Stimulated activated CD4-positive, alpha-beta T cell treated with anti-CD3 and anti-CD28 coated beads, Interleukin-15, amount 100 ng/mL, for 1 hour (primary cell): ENCODE measurements around the gene PLSCR1.
"Not testable (repeated sequence)": the region's sequence is repeated elsewhere in the genome, so short reads cannot be mapped to it uniquely, and the experiment has no call there.

Experiments used
- DNase-seq, 2 donors: peaks; one replicate each; pipeline ENCODE4 v3.0.0-alpha.2; 2020; ENCODE audit warnings: low read depth in 1 of 2, low spot score in 1 of 2

PLSCR1 gene

DNA sequence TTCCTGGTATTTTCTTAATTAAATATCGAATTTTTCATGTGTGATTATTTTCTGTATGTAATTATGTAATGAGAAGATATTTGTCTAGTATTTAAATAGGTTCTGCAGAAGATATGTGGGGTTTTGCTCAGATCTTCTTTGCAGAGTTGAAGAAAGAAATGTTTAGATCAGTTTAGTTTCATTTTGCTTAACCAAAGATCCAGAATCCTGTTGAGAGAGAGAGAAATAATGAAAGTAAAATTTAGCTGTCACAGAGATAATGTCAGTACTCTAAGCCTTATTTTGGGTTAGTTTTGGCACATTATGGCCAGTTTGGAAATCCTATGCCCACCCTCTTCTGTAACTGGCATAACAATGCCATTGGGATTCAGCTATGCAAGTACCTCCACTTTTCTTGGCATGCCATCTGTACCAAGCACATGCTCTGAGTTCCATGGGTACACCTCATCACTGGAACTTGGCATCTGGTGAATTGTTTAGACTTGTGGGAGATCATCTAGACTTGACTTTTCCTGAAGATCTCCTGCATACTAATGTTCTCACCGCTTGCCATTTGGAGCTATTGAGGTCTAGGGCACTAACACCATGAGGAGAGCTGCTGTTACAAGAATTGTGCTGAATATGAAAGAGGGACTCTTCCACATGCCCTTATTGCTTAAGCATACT is 30.9 kb downstream of the PLSCR1 start:
- no peak for DNase-seq

DNA sequence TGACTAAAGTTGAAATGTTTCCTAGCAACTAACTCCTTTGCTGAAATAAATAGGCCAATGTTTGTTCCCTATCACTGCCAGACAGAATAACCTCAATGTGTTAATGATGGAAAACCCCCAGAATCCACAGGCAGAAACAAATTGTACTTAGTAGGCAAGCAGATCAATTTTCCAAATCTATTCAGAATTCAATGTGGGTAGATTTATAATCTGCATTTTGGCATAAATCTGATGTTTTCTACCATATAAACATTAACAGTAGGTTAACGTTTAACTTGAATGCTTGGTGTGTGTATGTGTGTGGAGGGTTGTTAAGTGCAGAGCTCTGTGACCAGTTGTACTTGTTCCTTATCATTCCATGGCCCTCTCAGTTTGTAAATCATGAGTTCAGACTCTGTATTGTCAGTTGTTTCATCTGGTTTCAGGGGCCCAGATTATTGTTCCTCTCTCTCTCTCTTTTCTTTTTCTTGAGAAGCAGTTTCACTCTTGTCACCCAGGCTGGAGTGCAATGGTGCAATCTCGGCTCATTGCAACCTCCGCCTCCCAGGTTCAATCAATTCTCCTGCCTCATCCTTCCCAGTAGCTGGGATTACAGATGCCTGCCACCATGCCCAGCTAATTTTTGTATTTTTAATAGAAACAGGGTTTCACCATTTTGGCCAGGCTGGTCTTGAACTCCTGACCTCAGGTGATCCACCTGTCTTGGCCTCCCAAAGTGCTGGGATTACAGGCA is 32.8 kb downstream of the PLSCR1 start:
- DNase-seq: no peak

DNA sequence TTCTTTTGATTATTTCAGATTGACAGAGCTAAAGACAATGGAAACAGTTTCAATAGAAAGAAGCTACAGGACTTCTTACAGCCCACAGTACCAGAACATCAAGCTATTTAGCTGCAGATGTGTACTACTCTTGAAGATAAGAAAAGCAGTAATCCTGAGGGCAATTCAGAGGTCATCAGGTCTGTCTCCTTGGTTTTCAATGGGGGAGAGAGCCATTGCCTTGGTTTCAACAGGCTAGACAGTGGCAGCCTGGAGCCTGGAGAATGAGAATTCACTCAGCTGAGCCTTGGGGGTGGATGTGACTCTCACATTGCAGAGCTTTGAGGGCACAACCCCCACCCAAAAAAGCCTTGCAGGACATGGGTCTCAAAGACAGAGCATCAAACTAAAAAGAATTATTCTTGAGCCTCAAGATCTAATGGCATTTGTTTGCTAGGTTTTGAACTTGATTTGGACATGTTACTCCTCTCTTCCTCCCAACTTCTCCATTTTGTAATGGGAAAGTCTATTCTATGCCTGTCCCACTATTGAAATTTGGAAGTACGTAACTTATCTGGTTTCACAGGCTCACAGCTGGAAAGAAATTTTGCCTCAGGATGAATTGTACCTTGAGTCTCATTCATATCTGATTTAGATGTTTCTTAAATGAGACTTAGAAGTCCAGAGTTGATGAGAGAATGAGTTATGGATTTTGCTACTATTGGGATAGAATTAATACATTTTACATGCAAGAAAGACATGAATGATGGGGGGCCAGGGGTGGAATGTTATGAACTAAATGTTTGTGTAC is 36.9 kb downstream of the PLSCR1 start:
- DNase-seq: no peak

DNA sequence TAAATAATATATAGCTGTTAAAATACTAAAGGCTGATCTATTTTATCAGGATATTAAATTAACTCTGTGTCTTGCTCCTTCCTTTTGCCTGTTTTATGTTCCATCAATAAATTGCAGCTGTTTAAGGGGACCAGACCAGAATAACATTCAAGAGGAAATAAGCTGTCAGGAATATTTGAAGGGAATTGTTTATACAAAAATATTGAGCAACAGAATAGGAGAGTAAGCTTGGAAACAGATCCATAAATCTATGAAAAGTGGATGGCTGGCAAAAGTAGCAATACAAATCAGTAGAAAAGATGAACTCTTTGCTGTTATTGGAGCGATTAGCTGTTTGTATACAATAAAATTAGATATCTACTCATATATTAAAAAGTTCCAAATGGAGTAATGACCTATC is 38.9 kb downstream of the PLSCR1 start:
- no peak for DNase-seq

DNA sequence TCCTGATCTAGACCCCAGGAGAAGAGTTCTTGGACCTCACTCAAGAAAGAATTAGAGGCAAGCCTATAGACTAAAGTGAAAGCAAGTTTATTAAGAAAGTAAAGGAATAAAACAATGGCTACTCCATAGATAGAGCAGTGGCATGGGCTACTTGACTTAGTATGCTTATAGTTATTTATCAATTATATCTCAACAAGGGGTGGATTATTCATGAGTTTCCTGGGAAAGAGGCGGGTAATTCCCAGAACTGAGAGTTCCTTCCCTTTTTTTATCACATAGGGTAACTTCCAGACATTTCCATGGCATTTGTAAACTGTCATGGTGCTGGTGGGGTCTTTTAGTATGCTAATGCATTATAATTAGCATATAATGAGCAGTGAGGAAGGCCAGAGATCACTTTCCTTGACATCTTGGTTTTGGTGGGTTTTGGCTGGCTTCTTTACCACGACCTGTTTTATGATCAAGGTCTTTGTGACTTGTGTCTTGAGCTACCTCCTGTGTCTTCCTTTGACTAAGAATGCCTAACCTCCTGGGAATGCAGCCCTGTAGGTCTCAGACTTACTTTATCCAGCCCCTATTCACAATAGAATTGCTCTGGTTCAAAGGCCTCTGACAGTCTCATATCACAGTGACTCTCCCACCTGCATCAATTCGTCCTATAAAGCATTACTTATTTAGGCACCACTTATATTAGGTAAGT is 39.8 kb downstream of the PLSCR1 start:
- no peak for DNase-seq

DNA sequence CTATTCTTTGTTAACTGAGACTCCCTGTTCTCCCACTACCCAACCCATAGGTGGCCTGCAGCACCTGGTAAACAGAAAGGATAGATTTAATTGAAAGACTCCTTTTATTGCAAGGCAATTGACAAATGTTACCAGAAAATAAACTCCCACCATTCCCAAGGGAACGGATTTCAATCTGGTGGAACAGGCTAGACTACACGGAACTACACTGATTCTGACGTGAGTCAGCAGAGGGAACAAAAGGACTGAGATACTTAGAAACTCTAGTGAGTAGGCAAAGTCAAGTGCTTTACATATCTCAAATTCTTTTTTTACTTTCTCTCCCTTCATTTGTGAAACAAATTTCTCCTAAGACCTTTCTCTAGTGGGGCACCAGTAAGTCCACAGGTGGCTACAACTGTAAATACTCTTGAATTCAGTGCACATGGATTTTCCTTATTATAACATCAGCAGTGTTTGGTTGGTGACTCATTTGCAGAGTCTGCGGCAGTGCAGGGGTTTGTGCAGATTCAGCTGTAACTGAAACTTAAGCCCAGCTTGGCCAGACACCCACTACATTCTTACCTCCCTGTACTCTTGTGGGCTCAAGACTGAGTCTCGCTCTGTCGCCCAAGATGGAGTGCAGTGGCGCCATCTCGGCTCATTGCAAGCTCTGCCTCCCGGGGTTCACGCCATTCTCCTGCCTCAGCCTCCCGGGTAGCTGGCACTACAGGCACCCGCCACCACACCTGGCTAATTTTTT is 40.8 kb downstream of the PLSCR1 start:
- DNase-seq: no peak

DNA sequence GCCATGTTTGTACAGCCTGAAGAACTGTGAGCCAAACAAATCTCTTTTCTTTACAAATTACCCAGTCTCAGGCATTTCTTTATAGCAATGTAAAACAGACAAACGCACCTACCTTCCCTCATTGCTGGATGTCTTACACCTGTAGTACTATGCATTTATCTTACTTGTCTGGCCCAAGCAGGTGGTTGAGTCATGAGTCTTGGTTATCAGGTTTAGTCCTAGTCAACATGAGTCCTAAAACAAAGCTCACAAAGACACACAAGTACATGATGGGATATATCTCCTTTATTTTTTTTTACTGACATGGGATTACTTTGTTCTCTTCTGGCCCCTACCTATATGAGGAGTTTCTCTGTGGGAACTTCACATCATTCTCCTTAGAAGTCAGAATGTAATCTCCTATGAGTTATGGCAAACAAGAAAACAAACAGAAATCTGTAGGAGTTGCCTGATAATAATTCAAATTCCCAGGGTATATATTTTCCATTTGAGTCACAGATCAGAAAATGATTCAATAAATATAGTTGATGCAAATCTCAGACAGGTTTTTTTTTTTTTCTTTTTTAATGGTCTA is 41.4 kb downstream of the PLSCR1 start:
- DNase-seq: no peak

DNA sequence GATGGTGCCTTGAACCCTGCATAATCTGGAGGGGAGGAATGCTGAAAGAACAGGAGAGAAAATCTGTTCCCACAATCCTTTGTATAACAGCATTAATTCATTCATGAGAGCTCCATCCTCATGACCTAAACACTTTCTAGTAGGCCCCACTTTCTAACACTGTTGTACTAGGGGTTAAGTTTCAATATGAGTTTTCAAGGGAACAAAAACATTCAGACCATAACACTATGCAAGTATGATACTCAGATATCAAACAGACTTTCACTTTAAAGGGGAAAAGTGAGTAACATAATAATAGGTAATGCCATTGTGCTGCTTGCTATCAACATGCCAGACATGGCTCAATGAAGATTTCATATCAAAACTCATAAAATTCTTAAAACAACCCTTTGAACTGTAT is 42.7 kb downstream of the PLSCR1 start:
- no peak for DNase-seq

DNA sequence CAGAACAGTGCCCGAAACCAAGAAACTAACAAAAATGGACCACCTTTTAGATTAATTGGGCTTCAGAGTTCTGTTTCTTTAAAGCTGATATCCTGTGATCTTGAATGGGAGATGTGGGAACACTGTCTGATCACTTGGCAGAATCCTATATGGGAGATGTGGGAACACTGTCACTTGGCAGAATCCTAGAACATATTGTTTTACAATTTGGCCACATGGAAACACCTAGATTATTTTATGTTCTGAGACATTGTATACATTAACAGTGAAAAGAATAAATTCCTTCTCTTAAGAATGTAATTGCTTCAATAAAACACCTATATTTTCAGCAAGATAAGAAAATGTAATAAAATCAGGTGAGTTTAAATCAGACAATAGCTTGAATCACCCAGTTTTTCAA is 44.7 kb downstream of the PLSCR1 start:
- DNase-seq: no peak

DNA sequence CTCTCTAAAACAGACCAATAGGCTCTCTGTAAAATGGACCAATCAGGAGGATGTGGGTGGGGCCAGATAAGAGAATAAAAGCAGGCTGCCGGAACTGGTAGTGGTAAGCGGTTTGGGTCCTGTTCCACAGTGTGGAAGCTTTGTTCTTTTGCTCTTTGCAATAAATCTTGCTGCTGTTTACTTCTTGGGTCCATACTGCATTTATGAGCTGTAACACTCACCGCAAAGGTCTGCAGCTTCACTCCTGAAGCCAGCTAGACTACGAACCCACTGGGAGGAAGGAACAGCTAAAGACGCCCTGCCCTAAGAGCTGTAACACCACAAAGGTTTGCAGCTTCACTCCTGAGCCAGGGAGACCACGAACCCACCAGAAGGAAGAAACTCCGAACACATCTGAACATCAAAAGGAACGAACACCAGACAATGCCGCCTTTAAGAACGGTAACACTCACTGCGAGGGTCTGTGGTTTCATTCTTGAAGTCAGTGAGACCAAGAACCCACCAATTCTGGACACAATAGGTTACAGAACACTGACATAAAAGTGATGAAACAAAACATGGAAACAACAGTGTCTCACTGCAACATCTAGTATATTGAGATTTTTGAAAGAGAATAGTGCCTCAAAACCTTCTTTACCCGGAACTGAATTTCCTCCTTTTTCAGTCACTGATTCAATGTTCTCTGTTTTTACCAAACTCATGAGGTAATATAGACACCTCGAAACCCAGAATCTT is 46.2 kb downstream of the PLSCR1 start:
- DNase-seq: no peak

DNA sequence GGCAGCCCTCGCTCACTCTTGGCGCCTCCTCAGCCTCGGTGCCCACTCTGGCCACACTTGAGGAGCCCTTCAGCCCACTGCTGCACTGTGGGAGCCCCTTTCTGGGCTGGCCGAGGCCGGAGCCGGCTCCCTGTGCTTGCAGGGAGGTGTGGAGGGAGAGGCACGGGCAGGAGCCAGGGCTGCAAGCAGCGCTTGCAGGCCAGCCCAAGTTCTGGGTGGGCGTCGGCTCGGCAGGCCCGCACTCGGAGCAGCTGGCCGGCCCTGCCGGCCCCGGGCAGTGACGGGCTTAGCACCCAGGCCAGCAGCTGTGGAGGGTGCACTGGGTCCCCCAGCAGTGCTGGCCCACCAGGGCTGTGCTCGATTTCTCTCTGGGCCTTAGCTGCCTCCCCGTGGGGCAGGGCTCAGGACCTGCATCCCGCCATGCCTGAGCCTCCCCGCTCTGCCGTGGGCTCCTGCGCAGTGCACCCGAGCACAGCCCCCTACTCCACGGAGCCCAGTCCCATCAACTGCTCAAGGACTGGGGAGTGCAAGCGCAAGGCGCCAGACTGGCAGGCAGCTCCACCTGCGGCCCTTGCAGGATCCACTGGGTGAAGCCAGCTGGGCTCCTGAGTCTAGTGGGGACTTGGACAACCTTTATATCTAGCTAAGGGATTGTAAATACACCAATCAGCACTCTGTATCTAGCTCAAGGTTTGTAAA is 47.1 kb downstream of the PLSCR1 start:
- not testable (repeated sequence) for DNase-seq

DNA sequence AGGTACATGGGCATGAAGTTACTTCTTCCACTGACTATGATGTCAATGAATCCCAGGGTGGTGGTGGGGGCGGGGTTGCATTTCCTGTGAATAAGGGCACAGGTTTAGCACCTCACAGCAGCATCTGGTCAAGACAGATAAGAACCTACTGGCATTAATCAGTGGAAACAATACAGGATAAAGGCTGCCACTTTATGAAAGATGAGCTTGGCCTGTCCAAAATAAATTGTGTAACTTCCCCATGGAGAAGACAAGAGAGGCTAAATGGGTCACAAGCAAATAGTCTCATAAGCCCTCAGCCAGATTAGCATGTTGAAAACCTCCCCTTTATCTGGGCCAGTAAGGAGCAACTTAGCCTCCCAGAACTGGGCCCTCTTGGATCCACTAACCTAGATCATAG is 47.7 kb downstream of the PLSCR1 start:
- DNase-seq: no peak

DNA sequence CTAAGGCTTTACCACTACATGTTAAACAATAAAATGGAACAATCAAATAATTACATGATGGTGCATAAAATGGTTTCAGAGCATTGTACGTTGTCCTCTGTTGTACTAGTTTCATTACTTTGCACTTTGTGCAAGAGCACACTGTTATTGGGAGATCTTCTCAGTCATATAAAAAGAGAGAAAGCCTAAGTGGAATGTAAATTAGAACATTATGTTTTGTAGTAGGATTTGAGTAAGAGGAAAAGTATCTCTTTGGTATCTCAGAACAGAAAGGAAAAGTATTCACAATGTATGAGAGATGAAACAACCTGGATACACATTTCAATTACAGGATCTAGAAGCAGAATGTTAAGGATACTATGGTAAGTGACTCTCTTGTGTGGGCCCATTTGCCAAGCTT is 48.2 kb downstream of the PLSCR1 start:
- no peak for DNase-seq

DNA sequence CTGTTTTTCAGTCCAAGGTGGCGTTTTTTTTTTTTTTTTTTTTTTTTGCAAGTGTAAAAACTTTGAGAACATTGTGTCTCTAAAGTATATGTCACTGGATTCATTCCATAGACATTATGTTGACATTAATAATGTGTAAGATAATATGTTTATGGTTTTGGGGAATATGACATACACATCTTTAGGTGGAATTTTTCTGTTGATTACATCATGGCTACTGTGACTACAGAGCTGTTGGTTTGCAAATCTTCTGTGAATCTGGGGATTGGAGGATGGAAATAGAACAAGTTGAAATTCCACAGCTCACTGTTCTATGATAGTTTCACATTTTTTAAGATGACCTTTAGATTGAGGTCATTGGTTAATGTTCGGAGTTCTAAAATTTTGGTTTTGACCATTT is 50.6 kb downstream of the PLSCR1 start:
- no peak for DNase-seq

DNA sequence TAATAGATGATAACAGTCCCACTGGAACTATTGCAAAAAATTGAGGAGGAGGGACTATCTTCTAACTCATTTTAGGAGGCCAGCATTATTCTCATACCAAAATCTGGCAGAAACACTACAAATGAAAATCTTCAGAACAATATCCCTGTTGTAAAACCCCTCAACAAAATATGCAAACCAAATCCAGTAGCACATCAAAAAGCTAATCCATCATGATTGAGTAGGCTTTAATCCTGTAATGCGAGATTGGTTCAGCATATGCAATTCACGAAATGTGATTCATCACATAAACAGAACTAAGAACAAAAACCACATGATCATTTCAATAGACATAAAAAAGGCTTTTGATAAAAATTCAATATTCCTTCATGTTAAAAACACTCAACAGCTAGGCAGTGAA is 51.2 kb downstream of the PLSCR1 start:
- DNase-seq: no peak

DNA sequence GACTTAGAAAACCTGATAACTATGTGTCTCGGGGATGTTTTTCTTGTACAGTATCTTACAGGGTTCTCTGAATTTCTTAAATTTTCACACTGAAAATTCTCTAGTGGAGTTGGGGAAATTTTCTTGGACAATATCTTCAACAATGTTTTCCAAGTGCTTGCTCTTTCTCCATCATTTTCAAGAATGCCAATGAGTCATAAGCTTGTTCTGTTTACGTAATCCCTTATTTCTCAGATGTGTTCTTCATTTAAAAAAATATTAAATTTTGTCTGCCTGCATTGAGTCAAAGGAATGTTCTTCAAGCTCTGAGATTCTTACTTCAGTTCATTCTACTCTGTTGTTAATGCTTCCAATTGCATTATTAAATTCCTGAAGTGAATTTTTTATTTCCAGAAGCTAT is 53.1 kb downstream of the PLSCR1 start:
- DNase-seq: no peak

DNA sequence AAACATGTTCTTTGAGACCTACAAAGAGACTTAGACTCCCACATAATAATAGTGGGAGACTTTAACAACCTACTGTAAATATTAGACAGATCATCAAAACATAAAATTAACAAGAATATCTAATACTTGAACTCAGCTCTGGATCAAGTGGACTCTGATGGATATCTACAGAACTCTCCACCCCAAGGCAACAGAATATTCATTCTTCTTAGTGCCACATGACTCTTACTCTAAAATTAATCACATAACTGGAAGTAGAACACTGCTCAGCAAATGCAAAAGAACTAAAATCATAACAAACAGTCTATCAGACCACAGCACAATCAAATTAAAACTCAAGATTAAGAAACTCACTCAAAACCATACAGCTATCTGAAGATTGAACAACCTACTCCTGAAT is 59.1 kb downstream of the PLSCR1 start:
- no peak for DNase-seq

DNA sequence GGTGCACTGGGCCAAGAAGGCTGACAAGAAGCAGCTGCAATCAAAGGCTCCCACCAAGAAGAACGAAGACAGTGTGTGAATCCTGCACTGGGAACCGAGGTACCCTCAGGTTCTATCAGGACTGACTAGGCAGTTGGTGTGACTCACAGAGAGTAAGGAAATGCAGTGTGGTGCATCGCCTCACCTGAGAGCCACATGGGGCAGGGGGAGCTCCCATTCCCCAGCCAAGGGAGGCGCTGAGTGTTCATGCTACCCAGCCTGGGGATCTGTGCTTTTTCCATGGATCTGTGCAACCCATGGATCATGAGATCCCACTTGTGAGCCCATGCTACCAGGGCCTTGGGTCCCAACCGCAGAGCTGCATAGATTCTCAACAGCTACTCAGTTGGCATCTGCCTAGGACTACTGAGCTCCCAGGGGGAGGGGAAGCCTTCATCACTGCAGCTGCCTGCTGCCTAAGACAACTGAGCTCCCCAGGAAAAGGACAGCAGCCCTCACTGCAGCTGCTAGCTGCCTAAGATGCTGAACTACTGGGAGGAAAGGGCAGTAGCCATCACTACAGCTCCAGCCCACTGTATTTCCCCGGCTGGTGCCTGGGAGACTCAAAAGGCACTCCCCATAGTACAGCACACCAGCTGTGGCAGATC is 68.2 kb downstream of the PLSCR1 start:
- no peak for DNase-seq

DNA sequence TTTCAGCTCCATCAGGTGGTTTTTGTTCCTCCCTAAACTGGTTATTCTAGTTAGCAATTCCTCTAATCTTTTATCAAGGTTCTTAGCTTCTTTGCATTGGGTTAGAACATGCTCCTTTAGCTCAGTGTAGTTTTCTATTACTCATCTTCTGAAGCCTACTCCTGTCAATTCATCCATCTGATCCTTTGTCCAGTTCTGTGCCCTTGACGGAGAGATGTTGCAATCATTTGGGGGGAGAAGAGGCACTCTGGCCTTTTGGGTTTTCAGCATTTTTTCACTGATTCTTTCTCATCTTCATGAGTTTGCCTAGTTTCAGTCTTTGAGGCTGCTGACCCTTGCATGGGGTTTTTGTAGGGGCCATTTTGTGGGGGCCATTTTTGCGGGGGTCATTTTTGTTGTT is 69.4 kb downstream of the PLSCR1 start:
- not testable (repeated sequence) for DNase-seq
